Spleen (tissue), 7 donors: ENCODE measurements around the gene NUDT3.
"Not testable (repeated sequence)": the region's sequence is repeated elsewhere in the genome, so short reads cannot be mapped to it uniquely, and the experiment has no call there.

ENCODE experiments used
- CTCF ChIP-seq, 11 experiments: fragments of 200-600 bp in 7 of 11; fragments of 450-650 bp in 4 of 11; sonication (generic) in 4 of 11; IDR thresholded peaks in 8 of 11; conservative IDR thresholded peaks in 3 of 11; 1 replicate in 7 of 11; 2 replicates in 4 of 11; pipeline versions ENCODE4 v1.4.0 to v1.8.0; 2016 to 2021; ENCODE audit warnings: antibody characterized with exemption in 11 of 11, inconsistent platforms in 4 of 11, mild to moderate bottlenecking in 1 of 11
- POLR2A ChIP-seq, 3 donors: fragments of 450-650 bp; IDR thresholded peaks; one replicate each; pipeline ENCODE4 v1.5.1; 2017; ENCODE audit warnings: antibody characterized with exemption in 3 of 3, mild to moderate bottlenecking in 1 of 3
- POLR2AphosphoS5 ChIP-seq, 3 donors: sonication (generic); formaldehyde crosslinking; IDR thresholded peaks; one replicate each; pipeline ENCODE4 v1.5.1; 2017; ENCODE audit warnings: antibody characterized with exemption in 3 of 3
- donor health status: DM: no; HTN: no; CAD: no; lungs with moderate emphysema.
- donor health status: DM: no; HTN: no; CAD: no.
- donor health status: DM: no; HTN: no; CAD: no.

DNA sequence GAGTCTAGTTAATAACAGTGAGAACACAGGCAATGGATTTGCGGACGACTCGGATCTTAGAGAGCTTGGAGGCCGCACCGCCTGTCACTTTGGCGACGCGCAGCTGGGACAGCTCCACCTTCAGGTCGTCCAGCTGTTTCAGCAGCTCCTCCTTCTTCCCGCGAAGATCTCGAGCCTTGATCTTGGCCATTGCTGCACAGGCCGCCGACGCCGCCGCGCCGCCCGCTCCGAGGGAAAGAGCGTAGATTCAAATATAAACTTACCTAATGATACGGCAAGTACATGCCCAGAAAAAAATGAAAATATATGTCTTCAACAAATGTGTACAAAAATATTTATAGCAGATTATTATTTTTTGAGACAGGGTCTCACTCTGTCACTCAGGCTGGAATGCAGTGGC lies 129.0 kb downstream of the NUDT3 start:
- TF ChIP-seq CTCF (IDR thresholded peaks at IDR 0.05 in 8 of 11, conservative IDR thresholded peaks at IDR 0.05 in 3 of 11); POLR2A (IDR thresholded peaks at IDR 0.05); POLR2AphosphoS5 (IDR thresholded peaks at IDR 0.05): not testable (repeated sequence)
